ENCODE data around the gene C10orf90. TPM values are rescaled to one million over a fixed set of nuclear protein-coding genes. Genes with fewer than 3 reads are reported as not detected.

C10orf90 gene
- total and polyA plus RNA-seq, 7 donors, result 0.03 to 1.1 (median 0.33) TPM; not detected in 4

GRCh38 chr10:126585249-126586017 lies 85.1 kb downstream of the C10orf90 start:
- no peaks in the 10 kb centered on the region for H3K36me3 ChIP-seq
- H3K27ac ChIP-seq, result no peak overlapping the region
- 80 to 81% methylated on average over 6 of the region's 6 CpGs for WGBS, 2 donors
- no peaks in the 10 kb centered on the region for H3K9me3 ChIP-seq
- intact Hi-C loops (cut with DNase I), result no loop called here
- no peak for TF ChIP-seq EP300 (IDR thresholded peaks at IDR 0.05)
- TF ChIP-seq CTCF (IDR thresholded peaks at IDR 0.05), result no peak
- no peak for TF ChIP-seq POLR2A (IDR thresholded peaks at IDR 0.05)
- TF ChIP-seq POLR2AphosphoS5 (IDR thresholded peaks at IDR 0.05), result no peak
- H3K27me3 ChIP-seq, result no peaks in the 10 kb centered on the region
- no peak for DNase-seq
- no peak overlapping the region for H3K4me3 ChIP-seq
- H3K4me1 ChIP-seq, result peaks cover 0 to 15% (median 5%) of the 10 kb centered on the region in 4 donors

- TF ChIP-seq POLR2A (IDR thresholded peaks at IDR 0.05) (no peak), CTCF (IDR thresholded peaks at IDR 0.05) (no peak), POLR2AphosphoS5 (IDR thresholded peaks at IDR 0.05) (no peak), EP300 (IDR thresholded peaks at IDR 0.05) (no peak)
- Histone ChIP-seq H3K4me3 (no peak overlapping the region), H3K36me3 (no peaks in the 10 kb centered on the region), H3K27ac (no peak overlapping the region), H3K9me3 (no peaks in the 10 kb centered on the region), H3K4me1 (peaks cover 0 to 15% (median 5%) of the 10 kb centered on the region in 4 donors), H3K27me3 (no peaks in the 10 kb centered on the region)
- intact Hi-C loops (cut with DNase I), result no loop called here
- DNase-seq, result no peak
- WGBS, 2 donors, result 47 to 63% methylated on average over 3 of the region's 3 CpGs
These were observed 85.7 kb downstream of the C10orf90 start for GRCh38 chr10:126584836-126585235.

GRCh38 chr10:126583552-126584200 lies 86.8 kb downstream of the C10orf90 start:
- 77 to 79% methylated on average over 6 of the region's 6 CpGs for WGBS, 2 donors
- Histone ChIP-seq H3K27ac (no peak overlapping the region), H3K4me3 (no peak overlapping the region), H3K9me3 (no peaks in the 10 kb centered on the region), H3K27me3 (no peaks in the 10 kb centered on the region), H3K36me3 (no peaks in the 10 kb centered on the region), H3K4me1 (peaks cover 0 to 15% (median 5%) of the 10 kb centered on the region in 4 donors)
- TF ChIP-seq CTCF (IDR thresholded peaks at IDR 0.05), result no peak
- no peak for TF ChIP-seq POLR2AphosphoS5 (IDR thresholded peaks at IDR 0.05)
- TF ChIP-seq POLR2A (IDR thresholded peaks at IDR 0.05), result no peak
- no peak for TF ChIP-seq EP300 (IDR thresholded peaks at IDR 0.05)
- no peak for DNase-seq
- intact Hi-C loops (cut with DNase I), result no loop called here

- Histone ChIP-seq H3K4me1 (peaks cover 0 to 15% (median 5%) of the 10 kb centered on the region in 4 donors), H3K27ac (no peak overlapping the region), H3K9me3 (peaks cover 0 to 3% (median 0%) of the 10 kb centered on the region in 4 donors), H3K4me3 (no peak overlapping the region), H3K36me3 (no peaks in the 10 kb centered on the region), H3K27me3 (no peaks in the 10 kb centered on the region)
- intact Hi-C loops (cut with DNase I), result no loop called here
- 71 to 79% methylated on average over 7 of the region's 7 CpGs for WGBS, 2 donors
- no peak for DNase-seq
- no peak for TF ChIP-seq CTCF (IDR thresholded peaks at IDR 0.05)
- no peak for TF ChIP-seq POLR2A (IDR thresholded peaks at IDR 0.05)
- TF ChIP-seq EP300 (IDR thresholded peaks at IDR 0.05), result no peak
- no peak for TF ChIP-seq POLR2AphosphoS5 (IDR thresholded peaks at IDR 0.05)
These were observed 88.8 kb downstream of the C10orf90 start for GRCh38 chr10:126581648-126582046.
